Islet precursor cell (in vitro differentiated cells): ENCODE results near the gene BRSK2.

Source experiments
- DNase-seq: peaks from one replicate; pipeline ENCODE4 v3.0.0-alpha.2; 2018

BRSK2 gene

DNA sequence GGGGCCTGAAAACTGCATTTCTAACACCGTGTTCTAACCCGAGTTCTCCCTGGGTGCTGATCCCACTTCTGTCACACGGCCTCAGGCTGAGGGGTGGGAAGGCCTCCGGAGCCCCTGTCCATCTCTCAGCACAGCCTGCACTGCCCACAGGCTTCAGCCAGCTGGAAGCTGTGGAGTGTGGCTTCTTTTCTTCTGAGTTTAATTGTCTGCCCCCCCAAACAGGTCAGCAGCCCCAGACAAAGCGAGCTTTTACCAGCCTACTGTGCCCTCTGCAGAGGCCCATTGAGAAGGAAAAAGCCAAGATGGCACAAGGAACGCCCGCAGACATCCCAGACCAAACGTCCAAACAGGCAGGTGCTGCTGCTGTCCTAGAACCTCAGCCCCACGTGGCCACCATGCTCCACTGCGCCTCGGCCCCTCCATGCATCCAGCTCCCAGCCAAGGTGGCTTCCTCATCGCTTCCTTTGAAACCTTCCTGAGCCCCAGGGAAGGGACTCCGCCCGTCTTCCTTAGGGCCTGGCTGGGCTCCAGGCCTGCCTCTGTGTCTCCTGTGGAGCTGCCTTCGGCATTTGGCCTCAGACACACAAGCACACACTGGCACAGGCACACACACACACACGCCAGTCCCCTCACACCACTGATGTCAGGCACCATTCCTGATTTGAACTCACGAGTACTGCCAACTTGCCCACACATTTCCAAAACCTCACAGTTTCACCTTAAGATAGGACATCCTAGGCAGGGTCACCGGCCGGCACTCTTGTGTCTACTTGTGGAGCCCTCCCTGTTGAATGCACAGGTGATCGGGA lies 95.2 kb downstream of the BRSK2 start:
- no peak for DNase-seq

DNA sequence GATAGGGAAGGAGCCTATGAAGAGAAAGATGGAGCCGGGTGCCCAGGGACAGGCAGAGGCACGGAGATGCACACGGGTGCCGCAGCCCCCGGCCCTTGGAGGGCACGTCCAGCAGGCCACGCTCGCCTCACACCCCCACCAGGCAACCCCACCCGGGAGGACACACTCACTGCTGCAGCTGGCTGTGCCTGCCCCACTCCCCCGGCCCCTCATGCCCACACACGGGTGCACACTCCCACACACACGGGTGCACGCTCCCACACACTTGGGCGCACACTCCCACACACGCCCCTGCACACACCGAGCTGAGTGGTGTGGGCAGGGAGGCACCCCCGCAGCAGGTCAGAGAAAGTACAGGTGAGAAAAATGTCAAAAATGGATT lies 95.8 kb downstream of the BRSK2 start:
- DNase-seq = no peak

DNA sequence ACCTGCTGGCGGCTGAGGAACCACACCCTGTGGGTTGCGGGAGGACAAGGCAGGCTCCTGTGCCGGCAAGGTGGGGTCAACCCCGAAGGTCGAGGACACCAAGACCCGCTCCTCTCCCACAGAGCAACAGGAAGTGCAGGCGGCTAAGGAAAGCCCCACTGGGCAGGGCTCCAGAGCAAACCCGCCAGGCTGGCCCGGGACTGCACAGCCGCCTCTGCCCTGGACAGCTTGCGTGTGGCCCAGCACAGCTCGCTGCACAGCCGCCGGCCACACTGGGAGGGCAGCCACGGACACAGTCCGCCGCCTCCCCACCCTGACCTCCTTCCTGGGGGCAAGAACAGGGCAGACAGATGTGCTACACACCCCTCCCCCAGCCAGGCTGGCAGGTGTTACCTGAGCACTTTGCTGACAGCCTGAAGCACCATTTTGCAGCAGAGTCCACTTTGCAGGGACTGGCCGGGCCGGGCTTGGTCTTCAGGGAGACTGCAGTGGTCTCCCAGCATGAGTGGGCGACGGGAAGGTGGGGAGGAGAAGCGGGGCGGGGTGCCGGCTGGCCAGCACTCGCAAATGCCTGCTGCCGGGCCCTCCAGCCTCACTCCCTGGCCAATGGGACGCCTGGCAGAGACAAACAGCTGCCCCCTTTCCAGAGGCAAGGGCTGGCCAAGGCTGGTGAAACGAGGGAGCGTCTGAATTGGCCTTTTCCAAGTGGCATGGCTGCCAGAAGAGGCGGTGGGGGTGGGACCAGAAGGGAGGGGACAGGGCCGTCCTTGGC lies 96.5 kb downstream of the BRSK2 start, which contains the start of gene MOB2:
Gene MOB2, minus strand, starts transcription at position 726 of the 772 bp plus-strand sequence. Its CDS starts 223 bp downstream, at position 503.
- no peak for DNase-seq

DNA sequence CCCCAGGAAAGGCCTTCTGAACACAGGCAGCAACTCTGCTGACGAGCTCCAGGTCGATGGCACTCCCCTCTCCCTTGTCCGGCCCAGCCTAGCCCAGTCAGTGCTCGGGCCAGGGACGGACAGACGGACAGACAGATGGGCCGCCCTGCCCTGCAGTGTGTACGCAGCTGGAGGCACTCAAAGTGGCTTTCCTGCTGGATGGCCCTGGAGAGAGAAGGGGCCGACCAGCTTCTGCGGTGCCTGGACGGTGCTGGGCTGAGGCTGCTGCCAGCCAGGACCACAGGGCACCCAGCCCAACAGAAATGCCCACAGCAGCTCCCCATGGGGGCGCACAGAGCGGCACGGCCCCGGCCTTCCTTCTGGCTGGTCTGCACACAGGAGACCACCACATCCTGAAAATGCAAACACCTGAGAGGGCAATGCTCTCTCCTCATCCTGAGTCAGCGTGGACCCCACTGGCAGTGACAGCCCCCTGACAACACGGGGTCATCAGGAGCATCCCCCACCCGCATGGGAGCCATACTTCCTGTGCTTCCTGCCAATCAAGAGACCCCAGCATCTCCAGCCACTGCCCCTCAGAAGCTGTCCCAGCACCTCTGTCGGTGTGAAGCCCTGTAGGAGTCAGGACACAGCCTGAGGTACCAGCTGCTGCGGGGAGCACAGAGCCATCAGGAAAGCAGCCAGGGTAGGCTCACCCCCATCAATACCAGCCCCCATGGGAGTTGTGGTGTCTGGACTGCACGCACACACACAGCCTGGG lies 97.5 kb downstream of the BRSK2 start:
- no peak for DNase-seq

DNA sequence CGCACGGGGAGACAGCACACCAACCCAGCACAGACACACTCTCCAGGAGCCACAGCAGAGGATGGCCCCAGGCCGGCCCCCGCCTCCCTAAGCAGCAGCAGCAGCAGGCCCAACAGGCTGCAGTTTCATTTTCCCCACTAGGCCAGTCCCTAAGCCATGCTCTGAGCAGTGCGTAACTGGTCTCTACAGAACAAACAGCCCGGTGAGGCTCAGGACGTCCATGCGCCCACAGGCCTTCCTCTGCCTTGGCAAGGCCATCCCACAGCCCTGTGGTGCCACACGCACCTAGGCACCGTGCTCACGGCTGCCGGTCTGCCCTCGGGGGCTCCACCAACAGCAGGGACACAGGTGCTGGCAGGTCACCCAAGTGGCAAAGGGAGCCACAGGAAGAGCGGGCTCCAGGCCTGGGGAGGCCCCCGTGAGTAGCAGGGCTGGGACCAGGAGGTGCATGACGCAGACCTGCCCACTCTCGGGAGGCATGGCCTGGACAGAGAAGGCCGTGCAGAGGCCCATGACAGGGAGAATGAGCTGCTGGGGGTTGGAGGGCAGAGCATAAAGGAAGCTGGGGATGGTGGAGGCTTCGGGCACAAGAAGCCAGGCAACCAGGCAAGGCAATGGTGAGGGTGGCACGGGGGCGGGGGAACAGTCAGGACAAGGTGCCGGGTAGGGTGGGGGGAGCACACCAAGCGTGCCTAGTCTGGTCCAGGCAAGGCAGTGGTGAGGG lies 98.3 kb downstream of the BRSK2 start:
- no peak for DNase-seq

DNA sequence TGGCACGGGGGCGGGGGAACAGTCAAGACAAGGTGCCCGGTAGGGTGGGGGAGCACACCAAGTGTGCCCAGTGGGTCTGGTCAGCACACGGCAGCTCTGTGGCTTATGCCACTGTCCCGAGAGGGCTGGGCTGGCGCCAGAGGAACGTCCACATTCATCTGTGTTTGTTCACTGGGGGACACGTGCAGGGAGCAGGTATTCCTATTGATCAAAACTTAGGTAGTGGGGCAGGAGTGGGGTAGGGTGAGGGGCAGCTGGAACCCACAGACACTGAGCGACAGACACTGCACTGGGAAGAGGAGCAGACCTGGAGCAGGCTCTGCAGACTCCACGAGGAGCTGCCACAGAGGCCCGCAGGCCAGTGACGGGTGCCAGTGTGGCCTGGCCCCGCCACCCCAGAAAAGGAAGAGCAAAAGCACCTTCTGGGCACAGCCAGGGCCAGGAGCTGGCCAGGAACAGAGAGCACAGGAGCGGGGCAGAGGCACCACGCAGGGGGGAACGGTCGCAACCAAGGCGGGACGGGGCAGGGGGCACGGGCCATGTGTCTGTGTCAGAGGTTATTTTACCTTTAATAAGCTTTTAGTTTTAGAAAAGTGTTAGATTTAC lies 98.9 kb downstream of the BRSK2 start:
- no peak for DNase-seq

DNA sequence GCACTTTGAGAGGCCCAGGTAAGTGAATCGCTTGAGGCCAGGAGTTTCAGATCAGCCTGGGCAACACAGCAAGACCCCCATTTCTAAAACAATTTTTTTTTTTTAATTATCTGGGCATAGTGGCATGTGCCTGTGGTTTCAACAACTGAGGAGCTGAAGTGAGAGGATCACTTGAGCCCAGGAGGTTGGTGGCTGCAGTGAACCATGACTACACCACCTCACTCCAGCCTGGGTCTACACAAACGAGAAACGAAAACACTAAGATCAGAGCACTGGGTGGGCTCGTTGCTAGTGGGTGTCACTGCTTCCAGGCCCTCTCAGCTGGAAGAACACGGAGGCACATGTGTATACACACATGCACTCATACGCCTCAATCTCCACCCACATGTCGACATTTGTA lies 100.9 kb downstream of the BRSK2 start:
- no peak for DNase-seq

DNA sequence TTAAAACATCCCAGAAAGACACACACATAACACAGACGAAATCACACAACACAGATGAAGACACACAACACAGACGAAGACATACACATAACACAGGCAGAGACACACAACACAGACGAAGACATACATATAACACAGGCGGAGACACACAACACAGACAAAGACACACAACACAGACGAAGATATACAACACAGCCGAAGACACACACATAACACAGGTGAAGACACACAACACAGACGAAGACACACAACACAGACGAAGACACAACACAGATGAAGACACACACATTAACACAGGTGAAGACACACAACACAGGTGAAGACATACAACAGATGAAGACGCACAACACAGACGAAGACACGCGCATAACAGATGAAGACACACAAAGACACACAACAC lies 101.6 kb downstream of the BRSK2 start:
- no peak for DNase-seq

DNA sequence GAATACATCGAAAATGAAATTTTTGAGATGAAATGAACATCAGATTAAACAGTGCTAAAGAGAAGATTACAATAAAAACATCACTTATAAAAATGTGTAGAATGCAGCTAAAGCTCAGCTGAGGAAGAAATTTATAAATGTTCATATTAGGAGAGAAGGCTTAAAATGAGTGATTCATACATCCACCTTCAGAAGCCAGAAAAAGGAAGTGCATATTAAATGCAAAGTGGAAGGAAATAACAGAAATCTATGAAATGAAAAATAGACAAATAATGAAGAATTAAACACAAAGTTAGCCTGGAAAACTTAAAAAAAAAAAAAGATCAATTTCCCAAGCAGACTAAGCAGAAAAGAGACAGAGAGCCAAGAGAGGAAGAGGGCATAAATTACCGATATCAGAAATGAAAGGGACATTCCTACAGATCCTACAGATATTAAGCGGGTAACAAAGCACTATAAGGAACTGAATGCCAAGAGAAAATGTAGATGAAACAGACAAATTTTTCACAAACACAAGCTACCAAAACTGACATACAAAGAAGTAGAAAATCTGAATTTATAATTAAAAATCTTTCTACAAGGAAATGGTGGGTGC lies 104.0 kb downstream of the BRSK2 start:
- DNase-seq = no peak

DNA sequence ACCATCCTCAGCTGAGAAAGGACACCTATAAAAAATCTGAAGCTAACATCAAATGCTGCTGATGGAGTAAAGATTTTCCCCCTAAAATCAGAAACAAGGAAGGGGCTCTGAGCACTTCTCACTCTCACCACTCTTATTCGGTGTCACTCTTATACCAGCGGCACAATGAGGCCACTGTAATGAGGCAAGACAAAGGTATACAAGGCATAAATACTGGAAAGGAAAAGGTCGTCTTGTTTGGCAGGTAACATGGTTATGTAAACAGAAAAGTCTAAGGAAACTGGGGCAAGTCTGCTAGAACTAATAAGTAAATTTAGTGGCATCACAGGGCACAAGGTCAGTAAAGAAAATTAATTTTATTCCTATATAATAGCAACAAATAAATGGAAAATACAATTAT lies 104.9 kb downstream of the BRSK2 start:
- DNase-seq = no peak

DNA sequence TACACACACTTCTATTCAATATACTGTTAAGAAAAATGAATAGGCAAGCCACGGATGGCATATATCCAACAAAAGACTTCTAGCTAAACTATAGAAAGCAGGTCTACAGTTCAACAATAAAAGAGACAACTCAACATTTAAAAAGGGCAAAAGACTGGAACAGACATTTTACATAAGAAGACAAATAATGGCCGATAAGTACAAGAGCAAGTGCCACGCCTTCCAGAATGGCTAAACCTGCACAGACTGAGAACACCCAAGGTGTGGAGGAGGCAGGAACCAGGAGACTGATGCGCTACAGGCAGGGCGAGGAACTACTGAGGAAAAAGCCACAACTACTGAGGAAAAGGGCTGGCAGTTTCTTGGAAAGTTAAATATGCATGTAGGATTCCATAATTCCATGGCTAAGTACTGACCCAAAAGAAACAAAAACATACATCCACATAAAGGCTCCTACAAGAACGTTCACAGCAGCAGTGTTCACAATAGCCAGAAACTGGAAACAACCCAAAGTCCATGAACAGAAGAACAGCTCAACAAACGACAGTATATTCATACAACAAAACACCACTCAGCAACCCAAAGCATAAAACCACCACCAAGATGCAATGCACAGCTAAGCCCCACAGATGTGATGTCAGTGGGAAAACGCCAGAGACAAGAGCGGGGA lies 106.5 kb downstream of the BRSK2 start:
- DNase-seq = no peak

DNA sequence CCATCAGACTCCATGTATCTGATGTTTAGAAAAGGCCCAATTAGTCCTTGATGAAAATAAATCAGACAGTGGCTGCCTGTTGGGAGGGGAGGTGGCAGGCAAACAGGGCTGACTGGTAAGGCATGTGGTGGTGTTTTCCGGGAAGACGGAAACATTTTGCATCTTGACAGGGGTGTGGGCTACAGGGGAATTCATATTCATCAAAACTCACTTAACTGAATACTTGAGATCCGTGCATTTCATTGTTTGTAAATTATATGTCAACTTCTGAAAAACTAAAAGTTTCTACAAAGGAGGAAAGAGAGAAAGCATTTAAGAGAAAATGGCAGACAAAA lies 107.0 kb downstream of the BRSK2 start:
- no peak for DNase-seq

DNA sequence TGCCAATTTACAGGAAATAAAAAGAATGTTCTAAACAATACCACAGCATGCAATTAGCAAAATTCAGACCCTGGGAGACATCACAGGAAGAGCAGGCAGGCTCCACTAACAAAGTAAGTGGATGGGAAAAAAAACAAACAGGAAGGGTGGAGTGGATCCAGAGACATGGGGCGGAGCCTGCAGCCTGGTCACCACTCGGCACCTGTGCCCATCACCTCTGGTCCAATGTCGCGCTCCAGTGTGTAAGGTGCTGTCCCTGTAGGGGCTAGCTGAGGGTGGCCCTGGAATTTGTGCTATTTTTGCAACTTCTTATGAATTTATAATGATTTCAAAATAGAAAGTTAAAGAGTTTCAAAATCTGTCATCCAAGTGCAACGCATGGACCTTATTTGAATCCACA lies 107.9 kb downstream of the BRSK2 start:
- DNase-seq = no peak

DNA sequence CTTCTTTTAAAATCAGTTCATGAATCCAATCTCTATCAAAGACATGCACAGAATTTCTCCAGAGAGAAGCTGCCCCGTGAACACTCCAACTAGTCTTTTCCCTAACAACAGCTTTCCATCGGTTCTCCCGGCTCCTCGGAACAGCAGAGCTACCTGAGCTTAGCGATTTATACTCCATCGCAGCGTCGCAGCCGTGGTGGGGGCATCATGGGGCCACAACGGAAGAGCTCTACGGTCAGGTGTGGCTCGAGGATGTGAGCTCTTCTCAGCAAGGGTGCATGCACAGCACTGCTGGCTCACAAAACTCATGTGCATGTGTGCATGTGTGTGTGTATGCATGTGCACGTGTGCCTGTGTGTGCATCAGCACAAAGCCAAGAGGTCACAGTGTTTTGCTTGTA lies 108.5 kb downstream of the BRSK2 start:
- DNase-seq = no peak

DNA sequence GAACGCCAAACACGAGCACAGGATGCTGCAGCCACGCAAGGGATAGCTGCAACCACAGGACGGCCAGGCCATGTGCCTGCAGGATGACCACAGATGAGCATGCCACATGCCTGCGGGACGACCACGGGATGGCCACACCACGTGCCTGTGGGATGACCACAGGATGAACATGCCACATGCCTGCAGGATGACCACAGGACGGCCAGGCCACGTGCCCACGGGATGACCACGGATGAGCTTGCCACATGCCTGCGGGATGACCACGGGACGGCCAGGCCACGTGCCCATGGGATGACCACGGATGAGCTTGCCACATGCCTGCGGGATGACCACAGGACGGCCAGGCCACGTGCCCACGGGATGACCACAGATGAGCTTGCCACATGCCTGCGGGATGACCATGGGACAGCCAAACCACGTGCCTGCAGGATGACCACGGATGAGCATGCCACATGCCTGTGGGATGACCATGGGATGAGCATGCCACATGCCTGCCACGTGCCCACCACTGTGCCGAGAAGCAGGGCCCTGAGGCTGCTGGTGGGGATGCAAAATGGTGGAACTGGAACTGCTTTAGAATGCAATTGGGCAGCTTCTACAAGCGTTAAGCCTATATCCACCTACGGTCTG lies 109.6 kb downstream of the BRSK2 start:
- no peak for DNase-seq

DNA sequence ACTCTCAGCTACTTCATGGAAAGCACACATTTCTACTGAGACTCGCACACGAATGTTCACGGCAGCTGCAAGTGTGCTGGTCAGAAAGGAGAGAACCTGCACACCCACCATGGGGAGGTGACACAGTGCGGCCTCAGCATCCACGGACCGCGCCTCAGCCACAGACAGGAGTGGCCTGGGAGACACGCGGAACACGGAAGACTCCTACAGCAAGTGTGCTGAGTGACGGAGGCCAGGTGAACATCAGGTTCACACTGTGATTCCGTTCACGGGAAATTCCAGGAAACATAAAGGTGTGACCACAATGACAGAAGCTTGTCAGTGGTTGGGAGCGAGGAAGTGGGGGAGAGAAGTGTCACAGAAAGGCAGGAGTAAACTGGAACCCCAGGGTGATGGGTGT lies 110.2 kb downstream of the BRSK2 start:
- DNase-seq = no peak

DNA sequence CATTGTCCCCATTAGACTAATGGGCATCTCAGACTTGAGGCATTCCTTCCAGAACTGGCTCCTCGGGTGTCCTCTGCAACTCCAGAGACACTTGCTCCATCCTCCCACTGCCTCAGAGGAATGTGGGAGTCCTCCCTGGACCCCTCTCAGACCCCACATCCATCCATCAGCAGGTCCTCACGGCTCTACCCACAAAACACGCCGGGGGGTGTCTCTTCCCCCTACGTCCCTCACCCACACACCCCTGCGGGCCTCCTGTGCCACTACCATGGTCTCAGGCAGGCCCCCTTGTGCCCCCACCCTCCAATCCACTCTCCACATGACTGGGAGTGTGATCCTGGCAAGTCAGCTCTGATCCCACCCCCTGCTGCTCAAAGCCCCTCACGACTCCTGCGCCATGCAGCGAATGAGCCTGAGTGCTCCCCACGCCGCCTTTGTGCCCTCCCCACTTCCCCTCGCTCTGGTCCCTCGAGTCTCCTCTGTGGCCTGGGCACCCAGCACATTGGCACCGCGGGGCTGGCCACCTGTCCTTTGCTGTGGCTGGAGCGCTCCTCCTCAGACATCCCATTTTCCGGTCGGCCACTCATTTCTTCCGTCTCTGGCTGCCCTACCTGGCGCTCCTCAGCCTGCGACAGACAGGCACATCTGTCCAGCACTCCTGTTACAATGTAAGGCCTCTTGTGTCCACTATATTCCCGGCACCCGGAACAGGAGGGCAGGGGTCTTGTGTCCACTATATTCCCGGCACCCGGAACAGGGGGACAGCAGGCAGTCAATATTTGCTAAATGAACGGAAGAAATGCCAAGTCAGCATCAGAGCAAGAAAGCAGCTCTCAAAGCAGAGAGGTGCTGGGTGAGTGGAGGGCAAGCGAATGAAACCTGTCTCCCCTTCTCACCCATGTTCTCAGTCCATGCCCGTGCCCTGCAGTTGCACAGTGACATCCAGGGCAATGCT lies 111.0 kb downstream of the BRSK2 start:
- DNase-seq = no peak

DNA sequence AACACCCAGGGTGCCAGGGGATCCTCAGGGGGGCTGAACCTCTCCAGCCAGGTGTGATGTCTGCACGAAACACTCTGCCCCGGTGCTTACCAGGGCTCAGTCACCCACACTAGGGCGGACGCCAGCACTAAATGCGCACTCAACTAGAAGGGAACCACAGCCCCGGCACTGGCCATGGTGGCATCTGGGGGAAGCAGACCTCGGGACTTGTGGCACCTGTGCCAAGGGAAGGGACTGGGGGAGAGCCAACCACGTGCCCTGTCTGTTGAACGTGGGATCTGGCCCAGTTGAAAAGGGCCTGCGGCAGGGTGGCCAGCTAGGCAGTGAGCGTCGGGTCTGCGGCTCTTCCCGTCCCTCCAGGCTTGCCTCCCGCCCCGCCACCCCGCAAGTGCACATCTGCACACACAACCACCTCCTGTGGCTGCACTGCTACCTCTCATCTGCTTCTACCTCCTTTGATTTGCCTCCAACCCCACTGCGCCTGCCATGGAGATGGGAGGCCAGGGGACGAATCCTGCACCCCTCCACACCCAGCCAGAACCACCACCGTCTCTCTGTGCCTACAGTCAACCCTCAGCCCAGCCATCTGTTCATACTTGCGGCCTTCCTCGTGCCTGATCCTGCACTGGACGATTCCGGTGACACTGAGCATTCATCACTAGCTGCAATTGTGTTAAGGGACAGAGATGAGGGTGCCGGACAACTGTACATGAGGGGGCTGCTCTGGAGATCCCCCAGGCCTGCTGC lies 111.9 kb downstream of the BRSK2 start:
- DNase-seq = no peak
